ENCODE results near the gene FLG2. TPM values are rescaled to one million over a fixed set of nuclear protein-coding genes. Genes with fewer than 3 reads are reported as not detected.

Gene FLG2
- under 0.01 and 0.05 TPM in 2 replicates for total RNA-seq

DNA sequence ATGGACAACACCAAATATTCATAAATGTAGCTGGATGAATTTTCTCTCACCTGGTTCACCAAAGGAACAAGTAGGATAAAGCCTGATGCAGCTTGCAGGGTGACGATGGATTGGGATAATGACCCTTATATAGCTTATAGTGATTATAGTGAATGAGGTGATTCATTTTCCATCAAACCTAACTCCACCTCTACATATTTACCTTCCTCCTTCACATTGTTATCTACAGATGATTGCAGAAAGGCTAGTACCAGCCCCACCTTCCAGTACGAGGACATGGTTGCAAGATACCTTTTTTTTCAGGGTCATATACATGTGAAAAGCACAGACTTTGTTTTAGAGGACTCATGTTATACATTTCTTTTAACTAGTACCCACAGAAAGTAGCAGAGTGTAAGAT lies at the start of gene FLG2:
FLG2 (minus strand) TSS at position 101 of the 400 bp plus-strand sequence. CDS start 1,122 bp downstream, outside the sequence.

DNA sequence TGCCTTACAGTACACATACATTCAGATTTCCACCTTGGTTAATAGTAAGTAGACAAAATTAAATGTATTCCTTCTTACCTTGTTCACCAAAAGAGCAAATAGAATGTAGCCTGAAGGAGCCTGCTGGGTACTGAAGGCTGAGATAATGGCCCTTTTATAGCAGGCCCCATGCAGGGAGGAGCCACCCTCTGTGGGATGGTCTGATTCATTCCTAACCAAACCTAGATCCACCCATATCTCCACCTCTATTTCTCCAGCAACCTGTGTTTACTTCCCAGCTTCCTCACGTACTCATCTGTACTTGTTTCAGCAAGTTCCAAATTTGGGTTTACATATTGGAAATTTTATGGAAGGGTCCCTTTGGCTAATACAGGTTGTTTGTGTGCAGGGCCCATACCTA lies 34.7 kb downstream of the FLG2 start, which contains the start of gene FLG:
FLG (minus strand) TSS at position 129 of the 400 bp plus-strand sequence. CDS start 9,783 bp downstream, outside the sequence.

Other genes with a start within 250 kb of the FLG2 start
- gene TCHH, start 244.6 kb downstream of the FLG2 start, total RNA-seq = under 0.01 TPM in 1 of 2 replicates, not detected in the other
- gene RPTN, start 200.8 kb downstream of the FLG2 start, total RNA-seq = 2.0 and 3.0 TPM in 2 replicates
- under 0.01 TPM in 1 of 2 replicates, not detected in the other for gene HRNR, start 135.8 kb downstream of the FLG2 start, total RNA-seq
- 1.3 and 2.3 TPM in 2 replicates for gene FLG, start 34.8 kb downstream of the FLG2 start, total RNA-seq
- gene CRNN, start 54.3 kb upstream of the FLG2 start, total RNA-seq = 5.2 and 6.1 TPM in 2 replicates
- not detected in 2 replicates for gene LCE5A, start 150.8 kb upstream of the FLG2 start, total RNA-seq
- gene CRCT1, start 154.5 kb upstream of the FLG2 start, total RNA-seq = 9.1 and 12.0 TPM in 2 replicates
- gene LCE3E, start 206.8 kb upstream of the FLG2 start, total RNA-seq = 0.23 and 0.63 TPM in 2 replicates
- gene LCE3D, start 220.5 kb upstream of the FLG2 start, total RNA-seq = 0.60 TPM in 1 of 2 replicates, not detected in the other
- gene LCE3C, start 240.2 kb upstream of the FLG2 start, total RNA-seq = not detected in 2 replicates

Data from airway epithelial cell (primary cell).